ENCODE data around the gene PLB1.

The PLB1 gene

DNA sequence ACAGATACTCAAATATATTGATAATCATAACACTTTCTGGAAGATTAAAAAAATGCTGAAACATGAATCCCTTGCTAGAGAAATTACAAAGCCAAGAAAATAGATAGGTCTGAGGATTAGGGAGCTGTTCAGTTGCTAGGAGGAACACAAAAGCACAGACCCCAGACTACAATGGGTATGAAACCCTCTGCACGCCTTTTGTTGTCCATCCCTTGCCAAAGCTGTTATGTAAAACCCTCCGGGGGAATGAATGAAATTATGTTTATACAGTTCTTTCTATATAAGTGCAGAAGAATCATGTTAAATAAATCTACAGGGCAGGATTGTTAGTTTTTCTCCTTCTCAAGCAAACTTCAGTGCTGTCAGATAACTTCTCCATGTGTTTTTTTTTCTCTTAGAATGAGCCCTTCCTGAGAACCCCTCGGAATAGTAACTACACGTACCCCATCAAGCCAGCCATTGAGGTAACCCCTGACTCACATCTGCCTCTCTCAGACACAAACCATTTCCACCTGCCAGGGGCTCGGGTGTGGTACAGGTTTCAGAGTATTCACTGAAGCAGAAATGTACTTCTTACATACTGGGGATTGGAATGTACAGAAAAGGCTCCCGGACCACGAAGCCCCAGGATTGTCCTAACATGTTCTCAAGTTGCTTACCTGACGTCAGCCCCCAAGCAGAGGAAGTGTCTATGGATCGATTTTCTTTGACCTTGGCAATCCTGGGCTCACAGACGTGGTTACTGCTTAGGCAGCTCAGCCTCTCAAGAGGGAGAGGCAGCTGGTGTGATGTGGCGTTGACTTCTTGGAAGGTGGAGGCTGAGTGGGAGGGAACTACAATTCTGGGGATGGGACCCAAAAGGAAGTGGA, 118.0 kb downstream of the PLB1 start:
- TF ChIP-seq JUND (IDR thresholded peaks at IDR 0.05; ENCODE audit: low read depth), result no peak
- in situ Hi-C loops (cut with HindIII; ENCODE audit: low pct_unique_long_range_greater_than_20kb, low sequenced_read_pairs), result no loop called here
- no peak for DNase-seq (ENCODE audit: low read depth in 1 of 2, low spot score in 1 of 2)

DNA sequence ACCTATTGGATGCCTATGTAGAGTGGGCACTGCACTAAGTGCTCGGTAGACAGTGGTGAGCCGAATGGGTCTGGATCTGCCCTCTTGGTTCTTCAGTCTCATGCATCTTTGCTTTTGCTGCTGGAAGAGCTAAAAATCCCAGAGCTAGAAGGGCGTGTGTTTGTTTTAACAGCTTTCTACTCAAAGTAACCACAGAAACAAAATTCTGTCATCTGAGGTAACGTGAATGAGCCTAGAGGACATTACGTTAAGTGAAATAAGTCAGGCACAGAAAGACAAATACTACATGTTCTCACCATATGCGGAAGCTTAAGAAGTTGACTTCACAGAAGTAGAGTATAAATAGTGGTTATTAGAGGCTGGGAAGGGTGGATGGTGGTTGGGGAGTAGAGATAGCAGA, 119.8 kb downstream of the PLB1 start:
- no peak for DNase-seq (ENCODE audit: low read depth in 1 of 2, low spot score in 1 of 2)
- in situ Hi-C loops (cut with HindIII; ENCODE audit: low pct_unique_long_range_greater_than_20kb, low sequenced_read_pairs), result no loop called here
- TF ChIP-seq JUND (IDR thresholded peaks at IDR 0.05; ENCODE audit: low read depth), result no peak

DNA sequence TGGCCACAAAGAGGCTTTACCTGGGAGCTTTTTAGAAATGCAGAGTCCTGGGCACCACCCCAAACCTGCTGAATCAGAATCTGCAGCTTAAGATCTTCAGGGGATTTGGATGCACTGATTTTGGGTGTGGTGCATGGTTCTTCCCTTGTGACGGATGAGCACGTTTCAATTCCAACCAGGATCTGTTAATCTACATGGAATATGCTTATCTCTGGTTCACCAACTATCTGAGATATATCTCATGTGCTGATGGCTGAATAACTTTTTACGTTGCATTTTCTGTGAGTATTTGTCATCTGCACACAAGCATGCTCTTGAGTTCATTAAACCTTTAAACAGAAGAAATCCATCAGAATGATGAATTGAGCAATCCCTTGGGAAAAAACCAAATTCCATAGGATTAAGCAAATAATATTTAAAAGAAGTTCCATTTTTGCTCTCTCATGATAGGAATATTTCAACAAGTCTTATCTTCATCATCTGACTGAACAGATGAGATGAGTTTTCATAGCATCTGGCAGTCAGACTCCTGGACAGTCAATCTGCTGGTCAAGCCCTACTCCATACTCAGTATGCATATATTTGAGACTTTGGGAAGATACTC, 120.6 kb downstream of the PLB1 start:
- no peak for DNase-seq (ENCODE audit: low read depth in 1 of 2, low spot score in 1 of 2)
- no peak for TF ChIP-seq JUND (IDR thresholded peaks at IDR 0.05; ENCODE audit: low read depth)
- in situ Hi-C loops (cut with HindIII; ENCODE audit: low pct_unique_long_range_greater_than_20kb, low sequenced_read_pairs), result no loop called here

DNA sequence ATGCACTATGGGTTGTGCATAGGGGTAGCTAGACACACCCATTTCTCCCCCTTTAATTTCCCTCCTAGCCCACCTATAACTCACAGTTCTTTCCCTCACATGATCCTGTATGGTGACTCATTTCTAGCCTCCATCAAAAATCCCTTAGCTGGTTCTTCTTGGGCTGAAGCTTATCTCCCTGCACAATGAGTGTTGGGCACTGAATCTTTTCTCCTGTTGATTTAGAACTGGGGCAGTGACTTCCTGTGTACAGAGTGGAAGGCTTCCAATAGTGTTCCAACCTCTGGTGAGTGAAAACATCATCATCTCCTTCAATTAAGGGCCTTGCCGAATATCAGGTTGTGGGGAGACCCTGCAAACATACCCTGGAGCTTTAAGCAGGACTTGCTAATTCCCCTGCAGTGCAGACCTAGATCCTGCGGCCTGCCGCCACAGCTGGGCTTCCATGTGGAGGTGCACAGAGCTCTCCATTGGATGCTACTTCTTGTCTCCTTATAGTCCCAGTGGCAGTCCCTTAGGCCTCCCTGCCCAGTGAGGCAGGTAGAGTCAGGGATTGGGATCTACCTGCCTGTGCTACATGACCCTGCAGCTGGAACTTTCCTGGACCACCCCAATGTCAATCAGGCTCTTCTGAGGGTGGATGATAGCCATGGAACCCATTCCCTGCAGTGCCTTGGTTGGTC, 121.8 kb downstream of the PLB1 start:
- DNase-seq (ENCODE audit: low read depth in 1 of 2, low spot score in 1 of 2), result no peak
- TF ChIP-seq JUND (IDR thresholded peaks at IDR 0.05; ENCODE audit: low read depth), result no peak
- in situ Hi-C loops (cut with HindIII; ENCODE audit: low pct_unique_long_range_greater_than_20kb, low sequenced_read_pairs), result no loop called here

DNA sequence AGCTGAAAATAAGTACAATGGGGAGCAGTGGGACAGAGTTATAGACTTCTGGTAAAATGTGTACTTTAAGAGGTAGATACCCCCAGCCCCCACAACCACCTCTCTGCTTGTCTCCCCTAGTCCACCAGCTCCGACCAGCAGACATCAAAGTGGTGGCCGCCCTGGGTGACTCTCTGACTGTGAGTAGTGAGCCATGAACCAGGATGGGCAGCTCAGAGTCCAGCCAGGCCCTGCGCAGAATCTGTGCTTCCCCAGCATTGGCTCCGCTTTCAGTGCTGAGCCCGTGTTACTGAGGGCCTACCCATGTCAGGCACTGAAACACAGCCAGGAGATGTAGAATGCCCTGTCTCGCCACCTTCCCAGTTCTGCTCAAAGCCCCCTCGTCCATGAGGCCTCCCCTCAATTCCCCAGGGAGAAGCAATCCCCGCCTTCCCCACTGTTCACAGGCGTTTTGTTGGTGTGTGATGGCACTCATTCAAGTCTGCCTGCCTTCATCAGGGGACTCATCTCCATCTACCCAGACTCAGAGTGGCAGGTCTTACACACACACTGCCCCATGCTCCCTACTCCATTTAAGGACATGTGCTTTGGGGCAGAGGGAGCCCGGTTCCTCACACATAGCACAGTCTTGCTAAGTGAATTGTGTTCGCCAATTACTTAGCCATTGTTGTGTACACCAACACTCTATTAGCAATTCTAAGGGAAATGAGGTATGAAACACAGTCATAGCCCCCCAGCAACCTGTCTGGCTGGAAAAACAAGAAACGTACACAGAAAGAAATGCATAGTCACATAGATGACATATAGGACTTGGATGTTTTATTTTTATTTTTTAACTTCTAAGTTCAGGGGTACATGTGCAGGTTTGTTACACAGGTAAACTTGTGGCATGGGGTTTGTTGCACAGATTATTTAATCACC, 122.6 kb downstream of the PLB1 start:
- no peak for TF ChIP-seq JUND (IDR thresholded peaks at IDR 0.05; ENCODE audit: low read depth)
- in situ Hi-C loops (cut with HindIII; ENCODE audit: low pct_unique_long_range_greater_than_20kb, low sequenced_read_pairs), result no loop called here
- no peak for DNase-seq (ENCODE audit: low read depth in 1 of 2, low spot score in 1 of 2)

DNA sequence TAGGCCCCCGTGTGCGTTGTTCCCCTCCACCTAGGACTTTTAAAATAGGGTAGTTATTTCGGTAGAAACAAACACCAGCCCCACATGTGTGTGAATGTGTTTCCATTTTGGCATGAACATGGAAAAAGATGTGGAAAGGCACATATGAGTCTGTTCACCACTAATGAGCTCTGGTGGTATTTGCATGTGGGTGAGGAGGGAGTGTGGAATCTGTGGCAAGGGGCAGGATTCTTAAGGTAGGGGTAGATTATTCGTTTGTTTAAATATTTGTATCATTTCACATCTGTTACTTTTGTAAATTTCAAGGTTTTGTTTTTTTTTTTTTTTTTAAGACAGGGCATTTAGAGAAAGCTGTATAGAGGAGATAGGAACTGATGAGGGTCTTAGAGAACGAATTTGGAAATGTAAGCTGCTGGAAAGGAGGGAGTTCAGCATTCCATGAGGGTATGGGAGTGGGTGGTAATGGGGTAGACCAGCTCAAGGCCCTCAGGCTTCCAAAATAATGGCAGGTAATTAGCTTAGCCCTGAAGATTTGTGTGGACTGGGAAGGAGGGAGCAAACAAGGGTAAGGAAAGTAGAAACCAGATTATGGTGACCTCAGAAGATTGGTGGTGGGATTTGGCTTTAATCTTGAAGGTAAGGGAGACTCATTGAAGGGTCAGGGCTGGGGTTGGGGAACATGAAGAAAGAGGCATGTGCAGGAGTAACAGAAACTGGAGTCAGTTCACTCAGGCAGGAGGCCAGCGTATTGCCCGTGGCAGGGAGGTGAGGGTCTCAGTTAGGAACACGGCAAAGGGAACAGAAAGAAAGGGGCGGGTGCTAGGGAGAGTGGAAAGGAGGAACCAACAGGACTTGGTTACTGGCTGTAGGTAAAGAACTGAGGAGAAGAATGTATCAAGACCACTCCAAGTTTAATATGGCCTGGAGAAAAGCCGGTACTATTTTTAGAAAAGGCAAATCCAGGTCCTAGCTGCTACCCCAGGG, 123.6 kb downstream of the PLB1 start:
- no peak for DNase-seq (ENCODE audit: low read depth in 1 of 2, low spot score in 1 of 2)
- no peak for TF ChIP-seq JUND (IDR thresholded peaks at IDR 0.05; ENCODE audit: low read depth)
- in situ Hi-C loops (cut with HindIII; ENCODE audit: low pct_unique_long_range_greater_than_20kb, low sequenced_read_pairs), result no loop called here

DNA sequence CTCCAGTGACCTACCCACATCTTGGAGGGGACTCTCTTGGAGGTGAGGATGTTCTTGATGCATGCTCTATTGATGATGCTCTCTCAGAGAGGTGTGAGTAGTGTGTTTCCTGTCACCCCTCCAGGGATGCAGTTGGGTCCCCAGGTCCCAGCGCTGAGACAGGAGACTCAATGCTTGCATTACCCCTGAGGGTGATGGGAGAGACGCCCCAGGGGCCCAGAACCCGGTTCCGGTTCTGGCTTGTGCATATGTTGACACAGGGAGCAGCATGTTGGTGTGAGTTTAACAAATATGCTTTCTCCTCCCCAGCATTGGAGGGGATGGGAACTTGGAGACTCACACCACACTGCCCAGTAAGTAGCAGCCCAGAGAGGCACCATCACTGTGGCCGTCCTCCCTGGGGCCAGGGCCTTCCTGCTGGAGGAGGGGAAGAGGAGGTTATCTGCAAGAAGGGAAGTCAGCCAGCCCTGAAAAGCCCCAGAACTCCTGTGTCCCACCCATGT, 124.5 kb downstream of the PLB1 start:
- TF ChIP-seq JUND (IDR thresholded peaks at IDR 0.05; ENCODE audit: low read depth), result no peak
- in situ Hi-C loops (cut with HindIII; ENCODE audit: low pct_unique_long_range_greater_than_20kb, low sequenced_read_pairs), result no loop called here
- DNase-seq (ENCODE audit: low read depth in 1 of 2, low spot score in 1 of 2), result no peak

DNA sequence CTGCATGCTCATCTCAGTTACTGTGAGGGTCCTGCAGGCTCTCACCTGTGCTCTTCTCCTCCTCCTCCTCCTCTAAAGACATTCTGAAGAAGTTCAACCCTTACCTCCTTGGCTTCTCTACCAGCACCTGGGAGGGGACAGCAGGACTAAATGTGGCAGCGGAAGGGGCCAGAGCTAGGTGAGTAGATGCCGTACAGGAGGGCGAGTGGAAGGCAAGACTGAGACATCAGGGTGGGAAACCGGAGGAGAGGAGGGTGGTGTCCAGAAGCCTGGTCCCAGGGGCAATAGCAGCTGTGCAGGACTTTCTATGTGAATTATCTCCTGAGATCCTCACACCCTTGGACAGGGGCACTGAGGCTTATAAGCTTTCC, 124.9 kb downstream of the PLB1 start:
- no peak for TF ChIP-seq JUND (IDR thresholded peaks at IDR 0.05; ENCODE audit: low read depth)
- in situ Hi-C loops (cut with HindIII; ENCODE audit: low pct_unique_long_range_greater_than_20kb, low sequenced_read_pairs), result no loop called here
- DNase-seq (ENCODE audit: low read depth in 1 of 2, low spot score in 1 of 2), result no peak

DNA sequence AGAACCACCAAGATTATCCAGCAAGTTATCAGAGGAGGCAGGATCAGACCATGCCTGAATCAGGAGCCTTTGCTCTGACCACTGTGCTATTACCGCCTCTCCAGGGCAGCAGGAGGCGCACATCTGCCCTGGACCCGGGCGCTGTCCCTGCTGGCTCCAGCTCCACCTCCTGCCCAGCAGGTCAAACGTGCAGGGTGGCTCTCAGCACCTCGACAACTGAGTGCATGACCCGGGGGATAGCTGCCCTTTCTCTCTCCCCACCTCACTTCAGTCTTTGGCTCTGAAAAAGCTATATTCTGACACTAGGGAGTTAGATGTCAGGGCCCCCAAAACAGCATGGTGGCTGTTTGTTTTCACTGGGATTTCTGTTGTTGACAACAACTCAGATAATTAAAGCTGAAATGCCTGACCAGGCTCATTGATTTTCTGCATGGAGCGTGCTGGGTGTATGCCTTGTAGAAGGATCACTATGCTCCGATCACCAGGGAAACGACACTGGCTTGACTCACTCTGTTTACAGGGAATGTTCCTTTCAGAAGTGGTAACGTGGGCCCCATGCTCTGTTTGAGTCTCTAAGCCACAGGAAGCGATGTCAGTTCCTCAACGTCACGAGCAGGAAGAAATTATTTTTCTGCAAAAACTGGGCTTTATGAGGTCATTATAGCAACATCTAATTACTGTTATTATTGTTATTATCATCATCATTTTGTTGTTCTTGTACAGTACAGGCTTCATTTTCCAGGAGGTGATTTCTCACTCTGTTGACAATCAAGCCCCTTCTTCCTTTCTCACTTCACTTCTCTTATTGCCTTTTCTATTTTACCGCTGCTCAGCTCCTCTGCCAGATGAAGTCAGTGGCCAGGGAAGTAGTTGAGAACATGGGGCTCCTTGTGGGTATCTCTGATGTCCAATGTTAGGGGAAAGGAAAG, 125.6 kb downstream of the PLB1 start:
- in situ Hi-C loops (cut with HindIII; ENCODE audit: low pct_unique_long_range_greater_than_20kb, low sequenced_read_pairs), result no loop called here
- peak in 1 of 2 experiments; percentile 59 for DNase-seq (ENCODE audit: low read depth in 1 of 2, low spot score in 1 of 2)
- no peak for TF ChIP-seq JUND (IDR thresholded peaks at IDR 0.05; ENCODE audit: low read depth)

DNA sequence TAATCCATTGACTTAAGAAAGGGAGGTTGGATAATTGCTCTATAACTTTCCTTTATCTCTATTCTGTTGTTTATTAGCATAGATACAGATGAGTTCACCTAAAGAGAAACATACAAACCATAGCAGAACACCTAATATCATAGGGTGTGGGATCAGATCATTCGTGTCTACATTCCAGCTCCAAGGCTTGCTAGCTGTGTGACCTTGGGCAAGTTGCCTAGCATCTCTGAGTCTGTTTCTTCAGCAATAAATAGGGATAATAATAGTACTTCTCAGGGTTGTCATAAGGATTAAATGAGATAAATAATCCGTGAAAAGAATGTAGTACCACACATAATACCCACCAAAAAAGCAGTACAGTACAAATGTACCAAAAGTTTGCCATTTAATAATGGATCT, 126.2 kb downstream of the PLB1 start:
- DNase-seq (ENCODE audit: low read depth in 1 of 2, low spot score in 1 of 2), result no peak
- in situ Hi-C loops (cut with HindIII; ENCODE audit: low pct_unique_long_range_greater_than_20kb, low sequenced_read_pairs), result no loop called here

More for the DNA sequence above, 126.2 kb downstream of the PLB1 start:
- TF ChIP-seq JUND (IDR thresholded peaks at IDR 0.05; ENCODE audit: low read depth), result no peak
